Pancreas (tissue), 10 donors: ENCODE results near the gene MEA1. TPM values are rescaled to one million over a fixed set of nuclear protein-coding genes. Genes with fewer than 3 reads are reported as not detected.

Experiments
- ATAC-seq, 4 donors: fragments of 200-7000 bp; cut with Tn5 transposase; one replicate each; pipeline versions ENCODE4 v1.8.0 to v1.9.1; 2020; ENCODE audit warnings: mild to moderate bottlenecking in 4 of 4, moderate library complexity in 4 of 4
- DNase-seq, 6 donors: peaks; one replicate each; pipeline ENCODE4 v3.0.0-alpha.2; 2020
- FAIRE-seq: peaks from 2 replicates; lab custom pipeline; 2012; peaks lifted over from hg19 to GRCh38; lab: Jason Lieb, UNC
- H3K27ac ChIP-seq, 4 donors: fragments of 200-600 bp; sonication (generic); 1 replicate in 3 of 4; 2 replicates in 1 of 4; pipeline versions ENCODE4 v1.5.0 to v1.8.0; 2020
- H3K27me3 ChIP-seq, 4 donors: fragments of 200-600 bp; one replicate each; pipeline ENCODE4 v1.8.0; 2021
- H3K36me3 ChIP-seq, 3 donors: fragments of 200-600 bp; sonication (generic) in 1 of 3; one replicate each; pipeline versions ENCODE4 v1.5.0 to v1.8.0; 2020 to 2021
- H3K4me1 ChIP-seq, 3 donors: fragments of 200-600 bp; one replicate each; pipeline ENCODE4 v1.8.0; 2021
- H3K4me3 ChIP-seq, 4 donors: fragments of 200-600 bp; sonication (generic) in 2 of 4; one replicate each; pipeline versions ENCODE4 v1.5.0 to v1.8.0; 2020 to 2021
- H3K9me3 ChIP-seq, 4 donors: fragments of 200-600 bp; one replicate each; pipeline ENCODE4 v1.8.0; 2021
- CTCF ChIP-seq, 4 donors: fragments of 200-600 bp; sonication (generic) in 3 of 4; IDR thresholded peaks; one replicate each; pipeline versions ENCODE4 v1.5.0 to v1.8.0; 2021; ENCODE audit warnings: antibody characterized with exemption in 4 of 4
- WGBS, 2 donors: extraction: QIAGEN DNeasy Blood & Tissue Kit; methylation state at CpG; one replicate each; pipeline ENCODE4 v1.1.7; 2013; 5-methylcytosine and 5-hydroxymethylcytosine counted together
- intact Hi-C, 3 donors: fragments of 100-400 bp; cut with DNase I; formaldehyde crosslinking; loops; one replicate each; pipeline versions ENCODE4 v1.11.1 to v1.14.2; 2022
- polyA plus RNA-seq, 2 donors: library from polyadenylated mRNA; stranded (reverse); fragments of 200-250 nt; gene quantifications; one replicate each; pipeline ENCODE4 v1.2.3, GENCODE V29; 2013
- total RNA-seq, 6 donors: library from RNA; stranded (reverse); fragmentation: NEBNext Ultra II Directional in 4 of 6; extraction: Animal tissue kit (Norgen Biotek cat#: 25700) in 4 of 6; gene quantifications; one replicate each; pipeline versions ENCODE4 v1.2.1 to v1.2.4, GENCODE V29; 2021 to 2023
- donor health status: healthy with polysubstance abuse.
- donor health status: DM: no; HTN: no; CAD: no; lungs with moderate emphysema.
- donor health status: DM: no; HTN: no; CAD: no.
- donor health status: control.
- donor health status: control.
- donor health status: Bipolar disorder and iron deficiency.
- donor health status: DM: yes; HTN: yes; CAD: no.
- donor health status: DM: no; HTN: no; CAD: no.
- donor health status: DM: no; HTN: no; CAD: no.
- donor health status: DM: yes; HTN: yes; CAD: no.

Gene MEA1
- total and polyA plus RNA-seq, 8 donors = 16.5 to 48.7 (median 24.6) TPM

- Histone ChIP-seq H3K4me1 (peaks cover 23 to 24% (median 24%) of the 10 kb centered on the region in 3 donors), H3K9me3 (no peaks in the 10 kb centered on the region), H3K27ac (peak overlapping the region; percentile 91 to 94 (median 94)), H3K36me3 (peaks cover 0 to 9% (median 0%) of the 10 kb centered on the region in 3 donors), H3K4me3 (peak overlapping the region; percentile 35 to 88 (median 72)), H3K27me3 (no peaks in the 10 kb centered on the region)
- no peak for TF ChIP-seq CTCF (IDR thresholded peaks at IDR 0.05)
- intact Hi-C loops = no loop called here
- DNase-seq = peak; percentile 59 to 72 (median 70)
- ATAC-seq = peak; percentile 71 to 80 (median 78)
- no peak for FAIRE-seq
- WGBS, 2 donors = 3 to 4% methylated on average over 14 to 15 of the region's 15 CpGs
Observed at GRCh38 chr6:43060034-43060754, 46.4 kb upstream of the MEA1 start.

GRCh38 chr6:43059168-43060033 is 45.7 kb upstream of the MEA1 start, which contains the start of the genes KLC4 and MRPL2:
Gene KLC4 (plus strand): TSS chr6:43059631. CDS start chr6:43061336, 1,705 bp downstream.
Gene MRPL2 (minus strand): TSS chr6:43059434. CDS start chr6:43059381, 53 bp downstream.
- peaks cover 0 to 11% (median 0%) of the 10 kb centered on the region in 3 donors for H3K36me3 ChIP-seq
- intact Hi-C loops = no loop called here
- no peak for FAIRE-seq

GRCh38 chr6:43058531-43058930 is 44.8 kb upstream of the MEA1 start:
- no peak for TF ChIP-seq CTCF (IDR thresholded peaks at IDR 0.05)
- WGBS, 2 donors = 45 to 54% methylated on average over 1 of the region's 1 CpG
- Histone ChIP-seq H3K9me3 (no peaks in the 10 kb centered on the region), H3K4me3 (peak overlapping the region; percentile 35 to 88 (median 61)), H3K4me1 (peaks cover 23 to 28% (median 24%) of the 10 kb centered on the region in 3 donors), H3K27ac (peak overlapping the region in 2 of 4 donors; percentile 91 to 94), H3K36me3 (peaks cover 0 to 11% (median 0%) of the 10 kb centered on the region in 3 donors), H3K27me3 (no peaks in the 10 kb centered on the region)
- FAIRE-seq (no peak), ATAC-seq (no peak), DNase-seq (no peak)
- intact Hi-C loops = no loop called here

More at GRCh38 chr6:43059168-43060033, 45.7 kb upstream of the MEA1 start, which contains the start of the genes KLC4 and MRPL2:
- TF ChIP-seq CTCF (IDR thresholded peaks at IDR 0.05) = no peak
- peak; percentile 94 to 98 (median 98) for DNase-seq
- H3K27ac ChIP-seq = peak within 1 kb of the TSS; percentile 91 to 94 (median 94)
- ATAC-seq = peak; percentile 92 to 98 (median 94)
- whole genome bisulfite sequencing, 2 donors = 0 to 1% methylated on average over 62 to 64 of the region's 64 CpGs
- peak within 1 kb of the TSS; percentile 35 to 88 (median 72) for H3K4me3 ChIP-seq
- H3K4me1 ChIP-seq = peaks cover 23 to 25% (median 24%) of the 10 kb centered on the region in 3 donors
- no peaks in the 10 kb centered on the region for H3K27me3 ChIP-seq
- no peaks in the 10 kb centered on the region for H3K9me3 ChIP-seq

- intact Hi-C loops = no loop called here
- WGBS, 2 donors = 73% methylated on average over 8 of the region's 8 CpGs
- Histone ChIP-seq H3K9me3 (no peaks in the 10 kb centered on the region), H3K27me3 (no peaks in the 10 kb centered on the region), H3K4me3 (no peak overlapping the region), H3K36me3 (peaks cover 0 to 11% (median 0%) of the 10 kb centered on the region in 3 donors), H3K4me1 (peaks cover 16 to 28% (median 24%) of the 10 kb centered on the region in 3 donors), H3K27ac (no peak overlapping the region)
- no peak for ATAC-seq
- TF ChIP-seq CTCF (IDR thresholded peaks at IDR 0.05) = no peak
- DNase-seq = no peak
- FAIRE-seq = no peak
Observed at GRCh38 chr6:43055966-43056365, 42.2 kb upstream of the MEA1 start.
